H1 (cell line): Measurements from ENCODE around the gene TFEC. TPM values are rescaled to one million over a fixed set of nuclear protein-coding genes. Genes with fewer than 3 reads are reported as not detected.

Experiments
- CEBPB ChIP-seq: IDR thresholded peaks from 2 replicates; pipeline ENCODE4 v1.6.1; 2012; ENCODE audit warnings: low read depth, low read length
- KDM5A ChIP-seq: fragments of 200-600 bp; IDR thresholded peaks from 2 replicates; pipeline ENCODE4 v1.7.1; 2012; ENCODE audit warnings: mild to moderate bottlenecking, low read length, inconsistent platforms, mixed read lengths
- NANOG ChIP-seq: IDR thresholded peaks from 2 replicates; pipeline ENCODE4 v1.6.1; 2011; ENCODE audit warnings: low read length, low read depth, mild to moderate bottlenecking, inconsistent platforms; ENCODE audit not compliant: insufficient read depth, poor library complexity, severe bottlenecking
- polyA plus RNA-seq, 7 experiments: library from polyadenylated mRNA; depleted of rRNA in 3 of 7; stranded (reverse) in 5 of 7; unstranded in 2 of 7; fragments of >200 nt in 5 of 7; fragments of 200-250 nt in 2 of 7; gene quantifications; 1 replicate in 5 of 7; 2 replicates in 1 of 7; 4 replicates in 1 of 7; pipeline versions ENCODE4 v1.2.1 to v1.2.3, GENCODE V29; 2011 to 2013; ENCODE audit warnings: missing spikeins in 2 of 7, mixed read lengths in 2 of 7
- total RNA-seq: library from RNA; stranded (reverse); fragmentation: NEBNext Ultra II Directional; extraction: Animal tissue kit (Norgen Biotek cat#: 25700); gene quantifications from 2 replicates; pipeline ENCODE4 v1.2.1, GENCODE V29; 2021

TFEC gene
- total and polyA plus RNA-seq, 2 of the 8 experiments (the other 6 are each of a cell fraction or from before 2014, with no cell fraction given), result not detected

DNA sequence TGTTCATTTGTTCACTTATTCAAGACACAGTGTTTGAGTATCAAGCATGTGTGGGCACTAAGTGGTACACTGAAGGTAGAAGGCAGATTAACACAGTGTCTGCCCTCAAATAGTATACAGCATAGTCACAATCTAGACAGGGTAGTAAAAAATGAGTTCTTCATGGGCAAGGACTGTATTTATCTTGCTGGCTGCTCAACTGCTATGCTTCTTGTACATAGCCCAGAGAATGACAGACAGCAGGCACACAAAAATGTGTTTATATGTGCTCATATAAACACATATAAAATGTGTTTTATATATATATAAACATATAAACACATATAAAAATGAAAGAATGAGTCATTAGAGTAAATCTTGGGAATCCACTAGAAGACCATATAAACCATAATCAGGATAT lies 43.1 kb downstream of the TFEC start (continued):
- TF ChIP-seq NANOG, result no peak
- no peak for TF ChIP-seq CEBPB
- TF ChIP-seq KDM5A, result no peak
